ENCODE results near the gene METTL22.

METTL22 gene

GRCh38 chr16:8677481-8677880 lies 56.0 kb downstream of the METTL22 start:
- no peaks in the 10 kb centered on the region for H3K36me3 ChIP-seq (ENCODE audit: insufficient read depth, low read length)
- H4K20me1 ChIP-seq (ENCODE audit: insufficient read depth, low read length, poor library complexity, severe bottlenecking) = no peaks in the 10 kb centered on the region
- H3K4me3 ChIP-seq (ENCODE audit: low read length, poor library complexity, severe bottlenecking) = no peak overlapping the region
- no peaks in the 10 kb centered on the region for H3K4me1 ChIP-seq (ENCODE audit: insufficient read depth, low read length, poor library complexity, severe bottlenecking)
- no peaks in the 10 kb centered on the region for H3F3A ChIP-seq (ENCODE audit: low read depth)
- H3K9ac ChIP-seq (ENCODE audit: low read depth, low read length, poor library complexity, severe bottlenecking) = no peak overlapping the region
- H3K4me2 ChIP-seq (ENCODE audit: low read depth, low read length, poor library complexity, severe bottlenecking) = no peak overlapping the region
- H3K27me3 ChIP-seq (ENCODE audit: insufficient read depth, low read length, poor library complexity, severe bottlenecking) = no peaks in the 10 kb centered on the region
- H3K79me2 ChIP-seq (ENCODE audit: insufficient read depth, low read length) = no peaks in the 10 kb centered on the region
- H2AFZ ChIP-seq (ENCODE audit: low read length) = no peak overlapping the region
- TF ChIP-seq CTCF (conservative IDR thresholded peaks at IDR 0.05; ENCODE audit: low read length) (no peak), EZH2phosphoT487 (IDR thresholded peaks at IDR 0.05; ENCODE audit: borderline replicate concordance) (no peak)
- H3K9me2 ChIP-seq (replicated peaks; ENCODE audit: low read depth, low read length) = no peaks in the 10 kb centered on the region
- no peaks in the 10 kb centered on the region for H3K9me3 ChIP-seq (ENCODE audit: insufficient read depth, low read depth, low read length)

- Histone ChIP-seq H2AFZ (ENCODE audit: low read length) (no peak overlapping the region), H3K4me3 (ENCODE audit: low read length, poor library complexity, severe bottlenecking) (no peak overlapping the region), H3K79me2 (ENCODE audit: insufficient read depth, low read length) (no peaks in the 10 kb centered on the region), H3K4me2 (ENCODE audit: low read depth, low read length, poor library complexity, severe bottlenecking) (no peak overlapping the region), H3K9ac (ENCODE audit: low read depth, low read length, poor library complexity, severe bottlenecking) (no peak overlapping the region), H4K20me1 (ENCODE audit: insufficient read depth, low read length, poor library complexity, severe bottlenecking) (no peaks in the 10 kb centered on the region), H3K27me3 (ENCODE audit: insufficient read depth, low read length, poor library complexity, severe bottlenecking) (no peaks in the 10 kb centered on the region), H3K9me3 (ENCODE audit: insufficient read depth, low read depth, low read length) (no peaks in the 10 kb centered on the region), H3F3A (ENCODE audit: low read depth) (no peaks in the 10 kb centered on the region), H3K36me3 (ENCODE audit: insufficient read depth, low read length) (no peaks in the 10 kb centered on the region), H3K9me2 (replicated peaks; ENCODE audit: low read depth, low read length) (no peaks in the 10 kb centered on the region), H3K4me1 (ENCODE audit: insufficient read depth, low read length, poor library complexity, severe bottlenecking) (no peaks in the 10 kb centered on the region)
- TF ChIP-seq CTCF (conservative IDR thresholded peaks at IDR 0.05; ENCODE audit: low read length) (no peak), EZH2phosphoT487 (IDR thresholded peaks at IDR 0.05; ENCODE audit: borderline replicate concordance) (no peak)
Measured at GRCh38 chr16:8678068-8678927, 56.8 kb downstream of the METTL22 start.

GRCh38 chr16:8679151-8679550 lies 57.7 kb downstream of the METTL22 start:
- Histone ChIP-seq H3K27me3 (ENCODE audit: insufficient read depth, low read length, poor library complexity, severe bottlenecking) (no peaks in the 10 kb centered on the region), H3K9me3 (ENCODE audit: insufficient read depth, low read depth, low read length) (no peaks in the 10 kb centered on the region), H3K9ac (ENCODE audit: low read depth, low read length, poor library complexity, severe bottlenecking) (no peak overlapping the region), H3F3A (ENCODE audit: low read depth) (no peaks in the 10 kb centered on the region), H3K4me3 (ENCODE audit: low read length, poor library complexity, severe bottlenecking) (no peak overlapping the region), H3K4me2 (ENCODE audit: low read depth, low read length, poor library complexity, severe bottlenecking) (no peak overlapping the region), H3K4me1 (ENCODE audit: insufficient read depth, low read length, poor library complexity, severe bottlenecking) (no peaks in the 10 kb centered on the region), H3K36me3 (ENCODE audit: insufficient read depth, low read length) (no peaks in the 10 kb centered on the region), H3K79me2 (ENCODE audit: insufficient read depth, low read length) (no peaks in the 10 kb centered on the region), H3K9me2 (replicated peaks; ENCODE audit: low read depth, low read length) (no peaks in the 10 kb centered on the region), H4K20me1 (ENCODE audit: insufficient read depth, low read length, poor library complexity, severe bottlenecking) (no peaks in the 10 kb centered on the region), H2AFZ (ENCODE audit: low read length) (no peak overlapping the region)
- TF ChIP-seq EZH2phosphoT487 (IDR thresholded peaks at IDR 0.05; ENCODE audit: borderline replicate concordance) (no peak), CTCF (conservative IDR thresholded peaks at IDR 0.05; ENCODE audit: low read length) (no peak)

Data from Loucy (cell line).